Cardiac muscle cell (in vitro differentiated cells and primary cell): Measurements from ENCODE around the gene ERCC6L2. TPM values are rescaled to one million over a fixed set of nuclear protein-coding genes. Genes with fewer than 3 reads are reported as not detected.
A peak's percentile ranks its signal among the peaks of the same experiment; 100 is the strongest.

Experiments
- DNase-seq, 2 donors: peaks; one replicate each; pipeline versions ENCODE4 v3.0.0 to v3.0.0-alpha.2; 2010 to 2017; ENCODE audit warnings: low read depth in 1 of 2, low spot score in 1 of 2
- H3K27ac ChIP-seq: fragments of 200-600 bp; sonication (generic); 2 replicates; pipeline ENCODE4 v1.5.1; 2016
- H3K27me3 ChIP-seq: fragments of 200-600 bp; sonication (generic); 2 replicates; pipeline ENCODE4 v1.6.0; 2016; ENCODE audit warnings: control low read depth
- H3K36me3 ChIP-seq: fragments of 200-600 bp; sonication (generic); 2 replicates; pipeline ENCODE4 v1.5.1; 2016; ENCODE audit warnings: control low read depth
- H3K4me1 ChIP-seq: fragments of 200-600 bp; sonication (generic); 2 replicates; pipeline ENCODE4 v1.8.1; 2017; ENCODE audit warnings: low read depth, mild to moderate bottlenecking, mixed run types
- H3K4me3 ChIP-seq: fragments of 200-600 bp; sonication (generic); 2 replicates; pipeline ENCODE4 v1.5.1; 2016; ENCODE audit warnings: mild to moderate bottlenecking
- H3K9me3 ChIP-seq: fragments of 200-600 bp; sonication (generic); 2 replicates; pipeline ENCODE4 v1.5.1; 2017; ENCODE audit warnings: low read depth, mild to moderate bottlenecking, control low read depth
- CTCF ChIP-seq: IDR thresholded peaks from 2 replicates; pipeline ENCODE4 v1.5.1; 2012; ENCODE audit warnings: low read depth, mild to moderate bottlenecking, low read length
- polyA plus RNA-seq: library from polyadenylated mRNA; unstranded; fragments of >200 nt; fragmentation: Nextera tagmentation; extraction: Ambion mirVana; gene quantifications from 2 replicates; pipeline ENCODE4 v1.2.1, GENCODE V29; 2016
- total RNA-seq: library from RNA; depleted of rRNA; stranded (reverse); fragments of >200 nt; gene quantifications from 2 replicates; pipeline ENCODE4 v1.2.3, GENCODE V29; 2016

The ERCC6L2 gene
- total and polyA plus RNA-seq, 2 experiments from 2014 or later = 22.7 to 52.5 TPM

DNA sequence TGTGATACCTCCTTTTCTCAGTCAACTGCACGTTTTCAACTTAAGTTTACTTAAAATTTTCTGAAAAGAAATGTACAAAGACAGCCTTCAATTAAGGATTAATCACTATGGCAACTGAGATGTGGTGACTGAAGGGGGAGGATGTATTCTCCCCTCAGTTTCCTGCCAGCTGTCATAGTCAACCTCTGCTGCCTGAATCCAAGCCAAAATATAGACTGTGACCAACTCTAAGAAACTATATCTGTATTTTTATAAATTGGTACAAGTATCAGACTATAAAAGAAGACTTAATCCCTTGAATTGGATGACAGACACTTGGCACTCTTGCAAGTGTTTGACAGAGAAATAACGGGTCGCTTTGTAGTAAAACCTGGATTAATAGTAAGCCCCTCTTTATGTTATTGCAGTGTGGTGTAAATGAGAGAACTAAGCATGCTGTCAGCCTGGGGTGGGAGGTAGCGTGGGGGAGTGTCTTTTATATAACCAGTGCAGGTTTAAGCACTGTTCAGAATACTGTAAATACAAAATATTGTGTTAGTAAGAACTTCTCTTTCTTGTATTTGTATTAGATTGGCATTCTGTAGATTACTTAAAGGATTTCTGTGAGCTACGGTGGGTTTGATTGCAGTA lies 106.4 kb downstream of the ERCC6L2 start:
- Histone ChIP-seq H3K4me3 (no peak overlapping the region), H3K27me3 (no peaks in the 10 kb centered on the region), H3K27ac (no peak overlapping the region), H3K36me3 (peaks cover 13% of the 10 kb centered on the region), H3K4me1 (no peaks in the 10 kb centered on the region), H3K9me3 (no peaks in the 10 kb centered on the region)
- no peak for TF ChIP-seq CTCF
- DNase-seq = no peak

DNA sequence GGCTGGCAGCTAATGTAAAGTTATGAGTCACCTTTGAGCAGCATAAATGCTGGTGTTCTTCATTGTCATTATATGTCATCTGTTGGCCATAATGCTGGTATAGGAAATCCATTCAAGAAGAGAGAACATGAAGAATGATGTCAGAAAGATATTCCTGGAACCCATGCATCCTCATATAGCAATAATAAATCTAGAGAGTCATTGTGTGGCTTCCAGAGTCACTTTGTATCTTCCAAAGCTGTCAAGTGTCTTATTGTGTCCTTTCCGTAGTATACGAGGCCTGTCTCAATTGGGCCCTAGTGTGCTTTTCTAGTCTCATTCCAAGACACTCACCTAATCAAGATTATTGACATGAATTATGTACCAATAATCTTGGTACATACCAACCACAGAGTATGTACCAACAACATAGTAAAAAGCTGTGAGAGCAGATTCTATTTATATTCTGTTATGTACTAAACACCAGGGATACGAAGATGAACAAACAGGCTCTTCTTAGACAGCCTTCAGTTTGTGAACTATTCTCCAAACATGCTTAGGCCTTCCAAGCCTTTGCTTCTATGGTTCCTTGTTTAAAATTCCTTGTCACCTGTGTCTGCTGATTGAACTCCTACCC lies 110.1 kb downstream of the ERCC6L2 start:
- no peak for DNase-seq
- no peaks in the 10 kb centered on the region for H3K9me3 ChIP-seq
- no peaks in the 10 kb centered on the region for H3K27me3 ChIP-seq
- no peak overlapping the region for H3K27ac ChIP-seq
- no peaks in the 10 kb centered on the region for H3K4me1 ChIP-seq
- H3K4me3 ChIP-seq = no peak overlapping the region
- no peaks in the 10 kb centered on the region for H3K36me3 ChIP-seq
- no peak for TF ChIP-seq CTCF

- no peaks in the 10 kb centered on the region for H3K36me3 ChIP-seq
- no peak overlapping the region for H3K4me3 ChIP-seq
- H3K27me3 ChIP-seq = no peaks in the 10 kb centered on the region
- no peak for TF ChIP-seq CTCF
- H3K4me1 ChIP-seq = no peaks in the 10 kb centered on the region
- H3K27ac ChIP-seq = no peak overlapping the region
- peak in 1 of 2 donors; percentile 35 for DNase-seq
- H3K9me3 ChIP-seq = no peaks in the 10 kb centered on the region
Measured at GRCh38 chr9:95989297-95989696, 113.8 kb downstream of the ERCC6L2 start.

DNA sequence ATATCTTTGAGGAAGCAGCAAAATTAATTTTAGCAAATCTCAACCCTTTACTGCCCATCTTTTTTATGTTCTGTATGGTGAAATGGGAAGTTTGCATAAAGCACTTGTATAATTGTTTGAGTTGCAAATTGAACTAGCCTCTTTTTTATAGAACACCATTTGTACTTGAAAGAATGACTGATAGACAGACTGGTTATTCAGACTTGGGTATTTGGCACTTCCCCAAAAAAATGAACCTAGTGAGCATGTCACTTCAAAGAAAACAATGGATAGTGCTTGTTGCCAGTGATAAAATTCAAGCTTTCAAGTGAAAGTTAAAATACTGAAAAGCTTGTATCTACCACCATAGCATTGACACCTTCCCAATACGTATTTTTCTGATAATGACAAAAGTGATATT lies 115.8 kb downstream of the ERCC6L2 start:
- no peaks in the 10 kb centered on the region for H3K9me3 ChIP-seq
- H3K27me3 ChIP-seq = no peaks in the 10 kb centered on the region
- H3K27ac ChIP-seq = no peak overlapping the region

GRCh38 chr9:95992536-95992935 lies 117.0 kb downstream of the ERCC6L2 start:
- DNase-seq = no peak
- no peaks in the 10 kb centered on the region for H3K27me3 ChIP-seq
- TF ChIP-seq CTCF = no peak

More for the DNA sequence above, 115.8 kb downstream of the ERCC6L2 start:
- DNase-seq = no peak
- no peaks in the 10 kb centered on the region for H3K36me3 ChIP-seq
- no peak for TF ChIP-seq CTCF
- no peak overlapping the region for H3K4me3 ChIP-seq
- H3K4me1 ChIP-seq = no peaks in the 10 kb centered on the region

More at GRCh38 chr9:95992536-95992935, 117.0 kb downstream of the ERCC6L2 start:
- H3K4me3 ChIP-seq = no peak overlapping the region
- H3K36me3 ChIP-seq = peaks cover 2% of the 10 kb centered on the region
- no peak overlapping the region for H3K27ac ChIP-seq
- H3K9me3 ChIP-seq = no peaks in the 10 kb centered on the region
- H3K4me1 ChIP-seq = no peaks in the 10 kb centered on the region
